ENCODE results near the gene UGP2. TPM values are rescaled to one million over a fixed set of nuclear protein-coding genes. Genes with fewer than 3 reads are reported as not detected.

The UGP2 gene
- total and polyA plus RNA-seq, 2 of the 4 experiments (the other 2 are of a cell fraction), result 45.0 to 58.8 TPM

- peaks cover 18 to 31% of the 10 kb centered on the region in 2 experiments; a peak in 3 of 4 replicates for H3K79me1 ChIP-seq (ENCODE audit: low read depth in 1 of 2, low read length in 2 of 2)
- no peak for TF ChIP-seq USF2 (IDR thresholded peaks at IDR 0.05; ENCODE audit: low read depth, low read length)
- TF ChIP-seq RCOR1 (IDR thresholded peaks at IDR 0.05; ENCODE audit: insufficient replicate concordance, low read length), result no peak
- no peak for TF ChIP-seq CHD1 (IDR thresholded peaks at IDR 0.05; ENCODE audit: low read depth, low read length)
- TF ChIP-seq MAZ (IDR thresholded peaks at IDR 0.05; ENCODE audit: borderline replicate concordance, low read depth, low read length), result no peak
- no peak for TF ChIP-seq NFE2L2 (IDR thresholded peaks at IDR 0.05; ENCODE audit: low read depth, low read length)
- TF ChIP-seq FOS (IDR thresholded peaks at IDR 0.05; ENCODE audit: low read depth, low read length), result no peak
- TF ChIP-seq SMC3 (IDR thresholded peaks at IDR 0.05; ENCODE audit: low read depth, low read length), result no peak
- no peak for TF ChIP-seq ELK1 (IDR thresholded peaks at IDR 0.05; ENCODE audit: borderline replicate concordance, low read depth, low read length)
- TF ChIP-seq RAD21 (IDR thresholded peaks at IDR 0.05; ENCODE audit: low read length), result no peak
- no peak for TF ChIP-seq BHLHE40 (IDR thresholded peaks at IDR 0.05; ENCODE audit: low read depth, low read length)
- no peak for TF ChIP-seq MAFK (IDR thresholded peaks at IDR 0.05; ENCODE audit: low read depth, low read length)
- TF ChIP-seq CEBPB (IDR thresholded peaks at IDR 0.05; ENCODE audit: low read depth, low read length), result no peak
- TF ChIP-seq CTCF (conservative IDR thresholded peaks at IDR 0.05; ENCODE audit: low read depth, low read length), result no peak
- TF ChIP-seq MXI1 (IDR thresholded peaks at IDR 0.05; ENCODE audit: borderline replicate concordance, low read depth, low read length), result no peak
- no peak for TF ChIP-seq RFX5 (IDR thresholded peaks at IDR 0.05; ENCODE audit: low read depth, low read length)
- TF ChIP-seq POLR2A (IDR thresholded peaks at IDR 0.05; ENCODE audit: low read depth, low read length), result no peak
- H3K56ac ChIP-seq (ENCODE audit: extremely low read depth, insufficient read depth, low read length), result no peak overlapping the region
- no peak overlapping the region for H4K91ac ChIP-seq (ENCODE audit: insufficient read depth, low read depth, low read length)
- DNase-seq, result no peak
- no peak overlapping the region for H2BK20ac ChIP-seq (ENCODE audit: low read depth, low read length)
- H3K4me3 ChIP-seq (ENCODE audit: insufficient read depth, low read depth, low read length), result no peak overlapping the region
- H3K9me1 ChIP-seq (ENCODE audit: insufficient read depth, low read length), result peaks cover 3% of the 10 kb centered on the region
- H2BK5ac ChIP-seq (ENCODE audit: low read depth, low read length, poor library complexity, severe bottlenecking), result no peak overlapping the region
- H3K27me3 ChIP-seq (ENCODE audit: control insufficient read depth, insufficient read depth, low read length), result no peaks in the 10 kb centered on the region
- H3K4ac ChIP-seq (ENCODE audit: low read depth, low read length), result no peak overlapping the region
- H3K4me1 ChIP-seq (ENCODE audit: control insufficient read depth, insufficient read depth, low read length), result no peaks in the 10 kb centered on the region
- H4K5ac ChIP-seq (ENCODE audit: low read depth, low read length), result no peak overlapping the region
- H3K9me3 ChIP-seq (ENCODE audit: control insufficient read depth, insufficient read depth, low read length), result no peaks in the 10 kb centered on the region
- no peak for ATAC-seq (ENCODE audit: low read depth)
- no peak overlapping the region for H3K9ac ChIP-seq (ENCODE audit: low read depth, low read length)
- intact Hi-C loops (cut with micrococcal nuclease), result no loop called here
- no peak overlapping the region for H2BK15ac ChIP-seq (ENCODE audit: low read depth, low read length)
- ChIA-PET CTCF (no interaction called here), POLR2A (ENCODE audit: unreplicated experiment) (no interaction called here)
- no peak overlapping the region for H3K18ac ChIP-seq (ENCODE audit: low read depth, low read length)
- H2BK120ac ChIP-seq (ENCODE audit: low read depth, low read length), result no peak overlapping the region
- BruUV-seq (replicated peaks), result no TSS peak
- dilution Hi-C loops (cut with HindIII; ENCODE audit: low sequenced_read_pairs, unreplicated experiment), result no loop called here
- no peak overlapping the region for H3K27ac ChIP-seq (ENCODE audit: insufficient read depth, low read length)
- H3K14ac ChIP-seq (replicated peaks; ENCODE audit: low read depth, low read length), result no peak overlapping the region
- no peak overlapping the region for H2AK5ac ChIP-seq (ENCODE audit: low read depth, low read length)
- no peak overlapping the region for H2AFZ ChIP-seq (replicated peaks; ENCODE audit: low read length, poor library complexity)
- no peak overlapping the region for H3K4me2 ChIP-seq (ENCODE audit: low read depth, low read length)
- in situ Hi-C loops (cut with MboI; ENCODE audit: low sequenced_read_pairs), result loop anchor here (10.0 kb wide), 1 partner anchor 198 kb away; no protein-coding TSS in a partner anchor
- H2AK9ac ChIP-seq (replicated peaks; ENCODE audit: low read depth, low read length, poor library complexity), result no peak overlapping the region
- WGBS, 2 experiments (ENCODE audit: extremely low coverage in 2 of 2, insufficient read length in 1 of 2), result no CpG with 5 or more reads among the region's 3 CpGs
- H3K36me3 ChIP-seq (ENCODE audit: control insufficient read depth, insufficient read depth, low read length), result peaks cover 18% of the 10 kb centered on the region
- no peaks in the 10 kb centered on the region; the same call in 1 of the 2 replicates for H4K20me1 ChIP-seq (ENCODE audit: insufficient read depth, low read length)
- H4K8ac ChIP-seq (ENCODE audit: low read depth in 2 of 2, low read length in 2 of 2), result no peak overlapping the region
- no peak overlapping the region for H3K23ac ChIP-seq (ENCODE audit: low read depth, low read length)
Measured at GRCh38 chr2:63882395-63883105, 40.9 kb downstream of the UGP2 start.
